Measurements from ENCODE around the gene NR6A1.

DNA sequence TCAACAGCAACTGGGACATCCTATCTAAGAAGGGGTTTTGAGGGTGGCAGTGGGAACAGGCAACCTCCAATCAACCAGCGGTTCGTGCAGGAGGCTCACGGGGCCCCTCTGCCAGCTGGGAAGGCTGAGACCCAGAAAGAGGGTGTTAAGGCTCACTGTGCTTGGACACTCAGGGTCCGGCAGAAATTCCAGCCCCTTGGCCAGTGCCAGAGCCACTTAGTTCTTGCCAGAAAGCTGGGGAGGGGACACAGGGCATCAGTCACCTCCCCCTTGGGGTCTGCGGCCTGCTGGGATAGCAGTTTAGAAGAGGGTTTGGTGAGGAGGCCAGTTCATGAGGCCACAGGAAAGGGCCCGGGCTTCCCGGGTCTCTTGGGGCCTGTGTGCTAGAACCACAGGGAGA, 300.4 kb downstream of the NR6A1 start:
- no peak for TF ChIP-seq CTCF (IDR thresholded peaks at IDR 0.05)
- no peak for TF ChIP-seq EZH2 (IDR thresholded peaks at IDR 0.05)

Measured in neural progenitor cell (in vitro differentiated cells).